ENCODE data around the gene PRDM16. TPM values are rescaled to one million over a fixed set of nuclear protein-coding genes. Genes with fewer than 3 reads are reported as not detected.

Gene PRDM16
- polyA plus RNA-seq, 3 donors: not detected

DNA sequence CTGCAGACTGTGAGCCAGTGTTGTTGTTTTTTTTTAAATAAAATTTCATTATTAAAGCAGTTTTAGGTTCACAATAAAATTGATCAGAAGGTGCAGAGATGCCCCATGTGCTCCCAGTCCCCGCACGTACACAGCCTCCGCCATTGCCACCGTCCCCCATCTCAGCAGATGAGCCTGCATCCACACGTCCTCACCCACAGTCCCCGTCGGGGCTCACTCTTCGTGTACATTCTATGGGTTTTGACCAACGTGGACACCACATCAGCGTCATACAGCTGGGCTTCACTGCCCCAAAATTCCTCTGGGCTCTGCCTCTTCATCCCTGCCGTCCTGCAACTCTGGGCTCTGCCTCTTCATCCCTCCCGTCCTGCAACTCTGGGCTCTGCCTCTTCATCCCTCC is 373.9 kb downstream of the PRDM16 start:
- H3K9ac ChIP-seq (ENCODE audit: insufficient read depth, low read length, poor library complexity, severe bottlenecking): no peak overlapping the region
- no peaks in the 10 kb centered on the region for H3K27me3 ChIP-seq (ENCODE audit: control insufficient read depth in 2 of 2, insufficient read depth in 2 of 2, low read length in 2 of 2)
- Mint-ChIP-seq H3K27ac (peak overlapping the region in 1 of 7 donors; percentile 63), H3K4me3 (no peak overlapping the region), H3K9me3 (peaks cover 2 to 16% (median 11%) of the 10 kb centered on the region in 7 donors), H3K4me1 (no peaks in the 10 kb centered on the region), H3K27me3 (ENCODE audit: low read depth in 3 of 3) (peaks cover 8 to 13% (median 12%) of the 10 kb centered on the region in 3 donors), H3K36me3 (no peaks in the 10 kb centered on the region)
- H3K27ac ChIP-seq (ENCODE audit: low read depth in 1 of 2, low read length in 2 of 2): no peak overlapping the region
- H3K4me1 ChIP-seq (ENCODE audit: control insufficient read depth in 1 of 2, insufficient read depth in 2 of 2, low read length in 2 of 2): no peaks in the 10 kb centered on the region
- H4K20me1 ChIP-seq (ENCODE audit: insufficient read depth, low read length): no peaks in the 10 kb centered on the region
- no peak overlapping the region for H2AFZ ChIP-seq (ENCODE audit: insufficient read depth, low read depth, low read length, poor library complexity, severe bottlenecking)
- WGBS (ENCODE audit: insufficient coverage): 91% methylated on average over 12 of the region's 12 CpGs
- H3K4me2 ChIP-seq (replicated peaks; ENCODE audit: extremely low read depth, low read length, poor library complexity, severe bottlenecking): no peak overlapping the region
- intact Hi-C loops (cut with micrococcal nuclease): loop anchor here in 1 of 2 donors (10.0 kb wide), 1 partner anchor 152 kb away; no protein-coding TSS in a partner anchor
- no peak overlapping the region for H3K4me3 ChIP-seq (replicated peaks in 1 of 3; ENCODE audit: low read depth in 2 of 3, low read length in 3 of 3)
- TF ChIP-seq, protein P1, sequence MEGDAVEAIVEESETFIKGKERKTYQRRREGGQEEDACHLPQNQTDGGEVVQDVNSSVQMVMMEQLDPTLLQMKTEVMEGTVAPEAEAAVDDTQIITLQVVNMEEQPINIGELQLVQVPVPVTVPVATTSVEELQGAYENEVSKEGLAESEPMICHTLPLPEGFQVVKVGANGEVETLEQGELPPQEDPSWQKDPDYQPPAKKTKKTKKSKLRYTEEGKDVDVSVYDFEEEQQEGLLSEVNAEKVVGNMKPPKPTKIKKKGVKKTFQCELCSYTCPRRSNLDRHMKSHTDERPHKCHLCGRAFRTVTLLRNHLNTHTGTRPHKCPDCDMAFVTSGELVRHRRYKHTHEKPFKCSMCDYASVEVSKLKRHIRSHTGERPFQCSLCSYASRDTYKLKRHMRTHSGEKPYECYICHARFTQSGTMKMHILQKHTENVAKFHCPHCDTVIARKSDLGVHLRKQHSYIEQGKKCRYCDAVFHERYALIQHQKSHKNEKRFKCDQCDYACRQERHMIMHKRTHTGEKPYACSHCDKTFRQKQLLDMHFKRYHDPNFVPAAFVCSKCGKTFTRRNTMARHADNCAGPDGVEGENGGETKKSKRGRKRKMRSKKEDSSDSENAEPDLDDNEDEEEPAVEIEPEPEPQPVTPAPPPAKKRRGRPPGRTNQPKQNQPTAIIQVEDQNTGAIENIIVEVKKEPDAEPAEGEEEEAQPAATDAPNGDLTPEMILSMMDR (IDR thresholded peaks at IDR 0.05): no peak
- no peaks in the 10 kb centered on the region for H3K36me3 ChIP-seq (replicated peaks in 1 of 2; ENCODE audit: control insufficient read depth in 1 of 2, insufficient read depth in 2 of 2, low read length in 2 of 2)
- no peaks in the 10 kb centered on the region for H3K79me2 ChIP-seq (ENCODE audit: insufficient read depth, low read length)
- peaks cover 0 to 7% of the 10 kb centered on the region in 2 donors for H3K9me3 ChIP-seq (replicated peaks in 1 of 2; ENCODE audit: control insufficient read depth in 1 of 2, insufficient read depth in 1 of 2, low read length in 2 of 2)
- DNase-seq: no peak

- intact Hi-C loops (cut with micrococcal nuclease): loop anchor here in 1 of 2 donors (10.0 kb wide), 1 partner anchor 151 kb away; no protein-coding TSS in a partner anchor
- Mint-ChIP-seq H3K27me3 (ENCODE audit: low read depth in 3 of 3) (peaks cover 12 to 13% (median 13%) of the 10 kb centered on the region in 3 donors), H3K9me3 (peaks cover 2 to 19% (median 11%) of the 10 kb centered on the region in 7 donors), H3K36me3 (no peaks in the 10 kb centered on the region), H3K4me1 (no peaks in the 10 kb centered on the region), H3K4me3 (no peak overlapping the region), H3K27ac (no peak overlapping the region)
- H3K27ac ChIP-seq (ENCODE audit: low read depth in 1 of 2, low read length in 2 of 2): no peak overlapping the region
- 89% methylated on average over 5 of the region's 7 CpGs for WGBS (ENCODE audit: insufficient coverage)
- H2AFZ ChIP-seq (ENCODE audit: insufficient read depth, low read depth, low read length, poor library complexity, severe bottlenecking): no peak overlapping the region
- H3K9ac ChIP-seq (ENCODE audit: insufficient read depth, low read length, poor library complexity, severe bottlenecking): no peak overlapping the region
- H3K79me2 ChIP-seq (ENCODE audit: insufficient read depth, low read length): no peaks in the 10 kb centered on the region
- H3K9me3 ChIP-seq (replicated peaks in 1 of 2; ENCODE audit: control insufficient read depth in 1 of 2, insufficient read depth in 1 of 2, low read length in 2 of 2): peaks cover 0 to 7% of the 10 kb centered on the region in 2 donors
- H3K4me1 ChIP-seq (ENCODE audit: control insufficient read depth in 1 of 2, insufficient read depth in 2 of 2, low read length in 2 of 2): no peaks in the 10 kb centered on the region
- DNase-seq: no peak
- TF ChIP-seq, protein P1 (IDR thresholded peaks at IDR 0.05): no peak
- no peaks in the 10 kb centered on the region for H4K20me1 ChIP-seq (ENCODE audit: insufficient read depth, low read length)
- H3K27me3 ChIP-seq (ENCODE audit: control insufficient read depth in 2 of 2, insufficient read depth in 2 of 2, low read length in 2 of 2): no peaks in the 10 kb centered on the region
- H3K4me2 ChIP-seq (replicated peaks; ENCODE audit: extremely low read depth, low read length, poor library complexity, severe bottlenecking): no peak overlapping the region
- no peak overlapping the region for H3K4me3 ChIP-seq (replicated peaks in 1 of 3; ENCODE audit: low read depth in 2 of 3, low read length in 3 of 3)
- no peaks in the 10 kb centered on the region for H3K36me3 ChIP-seq (replicated peaks in 1 of 2; ENCODE audit: control insufficient read depth in 1 of 2, insufficient read depth in 2 of 2, low read length in 2 of 2)
Measured at GRCh38 chr1:3443807-3444206, 374.8 kb downstream of the PRDM16 start.

Data from CD14-positive monocyte (primary cell).